H1 (cell line): Measurements from ENCODE around the gene LFNG. TPM values are rescaled to one million over a fixed set of nuclear protein-coding genes. Genes with fewer than 3 reads are reported as not detected.

Experiments used
- CTCF ChIA-PET: fragments of 300-600 bp; sonication (Branson Sonifier 250); formaldehyde crosslinking; loops from one replicate; lab custom pipeline; 2021; ENCODE audit not compliant: partially characterized antibody; lab: Charles Lee
- POLR2A ChIA-PET: fragments of 300-600 bp; sonication (Branson Sonifier 250); formaldehyde crosslinking; loops from one replicate; lab custom pipeline; 2021; ENCODE audit warnings: inconsistent platforms; ENCODE audit not compliant: partially characterized antibody; lab: Charles Lee
- DNase-seq, 2 experiments: peaks; one replicate each; pipeline versions ENCODE4 v3.0.0 to v3.0.0-alpha.2; 2010 to 2022; ENCODE audit warnings: low spot score in 2 of 2, low read depth in 1 of 2, mixed read lengths in 1 of 2
- FAIRE-seq: peaks from 2 replicates; lab custom pipeline; 2011; peaks lifted over from hg19 to GRCh38; lab: Jason Lieb, UNC
- H2AFZ ChIP-seq: 2 replicates; pipeline ENCODE4 v1.8.1; 2012; ENCODE audit warnings: low read length, inconsistent platforms
- H2AK5ac ChIP-seq: 2 replicates; pipeline ENCODE4 v1.6.1; 2013; ENCODE audit warnings: low read depth, low read length
- H2BK120ac ChIP-seq: replicated peaks from 2 replicates; pipeline ENCODE3; 2013; ENCODE audit warnings: low read depth, low read length, inconsistent platforms
- H2BK12ac ChIP-seq: 2 replicates; pipeline ENCODE4 v1.6.1; 2013; ENCODE audit warnings: low read depth, low read length
- H2BK15ac ChIP-seq: 2 replicates; pipeline ENCODE4 v1.6.1; 2013; ENCODE audit warnings: low read length
- H2BK20ac ChIP-seq: 2 replicates; pipeline ENCODE4 v1.6.1; 2013; ENCODE audit warnings: low read length
- H2BK5ac ChIP-seq: 2 replicates; pipeline ENCODE4 v1.6.1; 2013; ENCODE audit warnings: low read depth, low read length
- H3K14ac ChIP-seq: 2 replicates; pipeline ENCODE4 v1.6.1; 2013; ENCODE audit warnings: inconsistent platforms; ENCODE audit not compliant: insufficient read length
- H3K18ac ChIP-seq: 2 replicates; pipeline ENCODE4 v1.6.1; 2013; ENCODE audit warnings: low read length; ENCODE audit errors: extremely low read depth
- H3K23ac ChIP-seq: 2 replicates; pipeline ENCODE4 v1.6.1; 2013; ENCODE audit warnings: inconsistent platforms; ENCODE audit not compliant: insufficient read length
- H3K23me2 ChIP-seq: 2 replicates; pipeline ENCODE4 v1.6.1; 2013; ENCODE audit warnings: low read depth, low read length
- H3K27ac ChIP-seq: 2 replicates; pipeline ENCODE4 v1.6.1; 2011; ENCODE audit warnings: low read depth, low read length, inconsistent platforms
- H3K27me3 ChIP-seq, 4 experiments: replicated peaks in 1 of 4; 1 replicate in 1 of 4; 2 replicates in 3 of 4; pipeline versions ENCODE4 v1.6.1 to v1.8.1; 2011 to 2013; ENCODE audit warnings: low read length in 3 of 4, mild to moderate bottlenecking in 3 of 4, inconsistent platforms in 2 of 4, mixed read lengths in 2 of 4, moderate library complexity in 1 of 4; ENCODE audit not compliant: control insufficient read depth in 3 of 4, insufficient read depth in 3 of 4; ENCODE audit errors: extremely low read depth in 1 of 4
- H3K36me3 ChIP-seq, 4 experiments: 2 replicates each; pipeline versions ENCODE4 v1.6.1 to v1.8.1; 2011 to 2013; ENCODE audit warnings: mild to moderate bottlenecking in 4 of 4, low read length in 3 of 4, moderate library complexity in 2 of 4, control low read depth in 1 of 4, inconsistent platforms in 1 of 4; ENCODE audit not compliant: insufficient read depth in 4 of 4, control insufficient read depth in 2 of 4
- H3K4ac ChIP-seq: replicated peaks from 2 replicates; pipeline ENCODE3; 2013; ENCODE audit warnings: low read length, low read depth, mixed read lengths, inconsistent platforms; ENCODE audit not compliant: insufficient read length
- H3K4me1 ChIP-seq, 4 experiments: replicated peaks in 1 of 4; 1 replicate in 1 of 4; 2 replicates in 3 of 4; pipeline versions ENCODE4 v1.6.1 to v1.8.1; 2011 to 2013; ENCODE audit warnings: low read length in 3 of 4, inconsistent platforms in 2 of 4, mixed read lengths in 1 of 4; ENCODE audit not compliant: insufficient read depth in 4 of 4, control insufficient read depth in 3 of 4
- H3K4me2 ChIP-seq, 2 experiments: 2 replicates each; pipeline versions ENCODE4 v1.6.1 to v1.8.1; 2011 to 2013; ENCODE audit warnings: low read depth in 2 of 2, low read length in 2 of 2, control low read depth in 1 of 2, inconsistent platforms in 1 of 2, mild to moderate bottlenecking in 1 of 2; ENCODE audit not compliant: insufficient read depth in 1 of 2
- H3K4me3 ChIP-seq, 4 experiments: fragments of 200-600, 300-600 bp in 1 of 4; sonication (generic), shearing (Covaris generic), sonication (Bioruptor Twin) in 1 of 4; 2 replicates each; pipeline versions ENCODE4 v1.5.1 to v1.8.1; 2011 to 2016; ENCODE audit warnings: low read length in 4 of 4, low read depth in 3 of 4, control low read depth in 2 of 4, inconsistent platforms in 2 of 4, mild to moderate bottlenecking in 2 of 4, mixed read lengths in 1 of 4, moderate library complexity in 1 of 4; ENCODE audit not compliant: insufficient read depth in 2 of 4; ENCODE audit errors: extremely low read depth in 1 of 4
- H3K56ac ChIP-seq: replicated peaks from 2 replicates; pipeline ENCODE3; 2013; ENCODE audit warnings: low read depth, mild to moderate bottlenecking, mixed read lengths, low read length, inconsistent platforms; ENCODE audit not compliant: insufficient read length
- H3K79me1 ChIP-seq: 2 replicates; pipeline ENCODE4 v1.6.1; 2013; ENCODE audit warnings: low read depth, low read length, control low read depth
- H3K79me2 ChIP-seq, 2 experiments: 2 replicates each; pipeline versions ENCODE4 v1.6.1 to v1.8.1; 2012 to 2013; ENCODE audit warnings: low read length in 2 of 2, mild to moderate bottlenecking in 2 of 2, inconsistent platforms in 1 of 2; ENCODE audit not compliant: insufficient read depth in 2 of 2, control insufficient read depth in 1 of 2
- H3K9ac ChIP-seq, 4 experiments: replicated peaks in 1 of 4; 1 replicate in 1 of 4; 2 replicates in 3 of 4; pipeline versions ENCODE4 v1.6.1 to v1.8.1; 2011 to 2013; ENCODE audit warnings: low read depth in 3 of 4, low read length in 3 of 4, control low read depth in 2 of 4, mild to moderate bottlenecking in 2 of 4, moderate library complexity in 2 of 4, inconsistent platforms in 1 of 4; ENCODE audit errors: extremely low read depth in 1 of 4
- H3K9me3 ChIP-seq, 2 experiments: 2 replicates each; pipeline versions ENCODE4 v1.6.1 to v1.8.1; 2012 to 2013; ENCODE audit warnings: mild to moderate bottlenecking in 2 of 2, moderate library complexity in 2 of 2, control low read depth in 1 of 2, inconsistent platforms in 1 of 2, low read depth in 1 of 2, low read length in 1 of 2, mixed read lengths in 1 of 2; ENCODE audit not compliant: insufficient read depth in 2 of 2
- H4K20me1 ChIP-seq, 2 experiments: replicated peaks in 1 of 2; 2 replicates each; pipeline versions ENCODE3 to v1.8.1; 2011 to 2013; ENCODE audit warnings: inconsistent platforms in 2 of 2, low read length in 2 of 2, mild to moderate bottlenecking in 1 of 2; ENCODE audit not compliant: insufficient read depth in 2 of 2, control insufficient read depth in 1 of 2
- H4K5ac ChIP-seq: 2 replicates; pipeline ENCODE4 v1.6.1; 2013; ENCODE audit warnings: low read length, low read depth, mixed read lengths, inconsistent platforms; ENCODE audit not compliant: insufficient read length
- H4K8ac ChIP-seq: 2 replicates; pipeline ENCODE4 v1.8.0; 2013; ENCODE audit warnings: mild to moderate bottlenecking, moderate library complexity, low read length, inconsistent platforms; ENCODE audit not compliant: insufficient read depth; ENCODE audit errors: extremely low read depth
- H4K91ac ChIP-seq: replicated peaks from 2 replicates; pipeline ENCODE3; 2013; ENCODE audit warnings: low read length, mixed read lengths, inconsistent platforms; ENCODE audit not compliant: insufficient read length
- WGBS, 2 experiments: shearing (Covaris generic) in 1 of 2; methylation state at CpG; one replicate each; pipeline versions ENCODE4 v1.1.6 to v1.1.7; 2013 to 2015; ENCODE audit warnings: low lambda C conversion rate in 2 of 2, mixed read lengths in 2 of 2, inconsistent platforms in 1 of 2, low coverage in 1 of 2, missing lambda C conversion rate in 1 of 2; ENCODE audit not compliant: insufficient replicate concordance in 2 of 2, insufficient coverage in 1 of 2, insufficient read length in 1 of 2; ENCODE audit errors: extremely low coverage in 1 of 2, missing lambda C conversion rate in 1 of 2; 5-methylcytosine and 5-hydroxymethylcytosine counted together
- polyA plus RNA-seq, 7 experiments: library from polyadenylated mRNA; depleted of rRNA in 3 of 7; stranded (reverse) in 5 of 7; unstranded in 2 of 7; fragments of >200 nt in 5 of 7; fragments of 200-250 nt in 2 of 7; gene quantifications; 1 replicate in 5 of 7; 2 replicates in 1 of 7; 4 replicates in 1 of 7; pipeline versions ENCODE4 v1.2.1 to v1.2.3, GENCODE V29; 2011 to 2013; ENCODE audit warnings: missing spikeins in 2 of 7, mixed read lengths in 2 of 7
- total RNA-seq: library from RNA; stranded (reverse); fragmentation: NEBNext Ultra II Directional; extraction: Animal tissue kit (Norgen Biotek cat#: 25700); gene quantifications from 2 replicates; pipeline ENCODE4 v1.2.1, GENCODE V29; 2021

The LFNG gene
- total and polyA plus RNA-seq, 2 of the 8 experiments (the other 6 are each of a cell fraction or from before 2014, with no cell fraction given), result 31.6 to 35.6 TPM

GRCh38 chr7:2576742-2577491 is 57.3 kb downstream of the LFNG start:
- Histone ChIP-seq H3K23me2 (no peaks in the 10 kb centered on the region; the same call in 1 of the 2 replicates), H3K4me3 (no peak overlapping the region), H2AK5ac (no peak overlapping the region), H2BK20ac (no peak overlapping the region), H3K27me3 (no peaks in the 10 kb centered on the region), H3K27ac (no peak overlapping the region), H3K23ac (no peak overlapping the region), H3K36me3 (no peaks in the 10 kb centered on the region), H4K20me1 (peaks cover 0 to 2% of the 10 kb centered on the region in 2 experiments), H3K4me1 (peaks cover 0 to 2% (median 0%) of the 10 kb centered on the region in 4 experiments; a peak in 1 of 7 replicates), H2BK12ac (no peak overlapping the region), H4K91ac (no peak overlapping the region), H3K79me1 (no peaks in the 10 kb centered on the region), H3K56ac (no peak overlapping the region), H4K5ac (no peak overlapping the region), H3K14ac (no peak overlapping the region), H2BK15ac (peak overlapping the region; percentile 65; the same call in 1 of the 2 replicates), H3K9me3 (no peaks in the 10 kb centered on the region), H4K8ac (no peak overlapping the region), H2BK120ac (no peak overlapping the region), H3K79me2 (no peaks in the 10 kb centered on the region), H3K4me2 (no peak overlapping the region), H2BK5ac (no peak overlapping the region), H3K18ac (no peak overlapping the region), H3K4ac (no peak overlapping the region), H2AFZ (no peak overlapping the region), H3K9ac (no peak overlapping the region; a peak in 2 of 7 replicates)
- ChIA-PET POLR2A (no interaction called here), CTCF (interaction anchor here (0.6 to 3.7 kb wide), 6 partner anchors 9 to 108 kb away, joined by 3 to 14 read pairs (median 4); no protein-coding TSS in a partner anchor)
- FAIRE-seq (no peak), DNase-seq (no peak)
- 91% methylated on average over 43 of the region's 56 CpGs; no CpG with 5 or more reads in 1 of the 2 experiments for WGBS, 2 experiments
